ENCODE results near the gene NHERF1.

Gene NHERF1

DNA sequence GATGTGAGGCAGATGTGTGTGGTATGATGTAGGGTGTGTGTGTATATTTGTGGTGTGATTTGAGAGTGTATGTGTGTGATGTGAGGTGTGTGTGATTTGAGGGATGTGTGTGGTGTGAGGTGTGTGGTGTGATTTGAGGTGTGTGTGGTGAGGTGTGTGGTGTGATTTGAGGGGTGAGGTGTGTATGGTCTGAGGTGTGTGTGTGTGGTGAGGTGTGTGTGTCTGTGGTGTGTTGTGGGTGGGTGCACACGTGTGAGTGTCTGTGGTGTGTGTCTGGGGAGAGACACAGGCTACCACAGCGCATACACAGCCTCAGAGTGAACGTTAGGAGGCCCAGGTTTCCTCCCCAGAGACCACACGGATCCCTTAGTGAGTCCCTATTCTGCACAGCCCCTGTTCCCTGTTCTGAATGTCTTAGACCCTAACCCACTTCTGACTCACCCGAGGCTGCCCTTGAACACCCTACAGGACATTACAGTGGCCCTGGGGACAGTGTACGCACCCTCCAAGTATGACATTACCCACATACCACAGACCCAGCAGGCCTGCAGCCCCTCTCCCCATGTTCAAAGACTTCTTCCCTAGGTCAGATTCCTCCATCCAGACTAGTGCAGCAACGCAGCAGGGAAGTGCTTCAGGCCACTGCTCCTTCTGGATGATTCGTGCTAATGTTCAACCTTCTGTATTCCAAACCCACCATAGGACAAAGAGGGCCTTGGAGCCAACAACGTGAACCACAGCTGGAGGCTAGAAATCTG is 14.9 kb upstream of the NHERF1 start:
- Histone ChIP-seq H3K27me3 (replicated peaks) (peaks cover 21% of the 10 kb centered on the region), H3K36me3 (replicated peaks) (no peaks in the 10 kb centered on the region), H3K27ac (no peak overlapping the region), H3K4me3 (ENCODE audit: low read depth, low read length) (no peak overlapping the region)
- TF ChIP-seq, protein P1, sequence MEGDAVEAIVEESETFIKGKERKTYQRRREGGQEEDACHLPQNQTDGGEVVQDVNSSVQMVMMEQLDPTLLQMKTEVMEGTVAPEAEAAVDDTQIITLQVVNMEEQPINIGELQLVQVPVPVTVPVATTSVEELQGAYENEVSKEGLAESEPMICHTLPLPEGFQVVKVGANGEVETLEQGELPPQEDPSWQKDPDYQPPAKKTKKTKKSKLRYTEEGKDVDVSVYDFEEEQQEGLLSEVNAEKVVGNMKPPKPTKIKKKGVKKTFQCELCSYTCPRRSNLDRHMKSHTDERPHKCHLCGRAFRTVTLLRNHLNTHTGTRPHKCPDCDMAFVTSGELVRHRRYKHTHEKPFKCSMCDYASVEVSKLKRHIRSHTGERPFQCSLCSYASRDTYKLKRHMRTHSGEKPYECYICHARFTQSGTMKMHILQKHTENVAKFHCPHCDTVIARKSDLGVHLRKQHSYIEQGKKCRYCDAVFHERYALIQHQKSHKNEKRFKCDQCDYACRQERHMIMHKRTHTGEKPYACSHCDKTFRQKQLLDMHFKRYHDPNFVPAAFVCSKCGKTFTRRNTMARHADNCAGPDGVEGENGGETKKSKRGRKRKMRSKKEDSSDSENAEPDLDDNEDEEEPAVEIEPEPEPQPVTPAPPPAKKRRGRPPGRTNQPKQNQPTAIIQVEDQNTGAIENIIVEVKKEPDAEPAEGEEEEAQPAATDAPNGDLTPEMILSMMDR (IDR thresholded peaks at IDR 0.05; ENCODE audit: low read depth, low read length, missing control alignments), result no peak
- in situ Hi-C loops (cut with HindIII; ENCODE audit: low pct_ligation_motif_present, low sequenced_read_pairs), result no loop called here
- no peak for DNase-seq

DNA sequence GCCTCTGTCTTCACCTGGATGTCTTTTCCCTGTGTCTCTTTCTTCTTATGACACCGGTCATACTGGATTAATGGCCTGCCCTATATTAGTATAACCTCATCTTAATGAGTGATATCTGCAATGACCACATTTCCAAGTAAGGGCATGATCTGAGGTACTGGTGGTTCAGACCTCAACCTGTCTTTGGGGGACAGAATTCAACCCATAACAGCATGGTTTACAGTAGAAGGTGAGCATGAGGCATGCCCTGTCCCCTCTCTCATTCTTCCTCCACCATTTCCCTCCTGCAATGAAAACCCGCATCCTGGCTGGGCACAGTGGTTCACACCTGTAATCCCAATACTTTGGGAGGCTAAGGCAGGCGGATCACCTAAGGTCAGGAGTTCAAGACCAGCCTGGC is 14.2 kb upstream of the NHERF1 start:
- peaks cover 21% of the 10 kb centered on the region for H3K27me3 ChIP-seq (replicated peaks)
- H3K36me3 ChIP-seq (replicated peaks), result no peaks in the 10 kb centered on the region
- TF ChIP-seq, protein P1 (IDR thresholded peaks at IDR 0.05; ENCODE audit: low read depth, low read length, missing control alignments), result no peak
- DNase-seq, result no peak
- no peak overlapping the region for H3K27ac ChIP-seq
- no peak overlapping the region for H3K4me3 ChIP-seq (ENCODE audit: low read depth, low read length)
- in situ Hi-C loops (cut with HindIII; ENCODE audit: low pct_ligation_motif_present, low sequenced_read_pairs), result no loop called here

DNA sequence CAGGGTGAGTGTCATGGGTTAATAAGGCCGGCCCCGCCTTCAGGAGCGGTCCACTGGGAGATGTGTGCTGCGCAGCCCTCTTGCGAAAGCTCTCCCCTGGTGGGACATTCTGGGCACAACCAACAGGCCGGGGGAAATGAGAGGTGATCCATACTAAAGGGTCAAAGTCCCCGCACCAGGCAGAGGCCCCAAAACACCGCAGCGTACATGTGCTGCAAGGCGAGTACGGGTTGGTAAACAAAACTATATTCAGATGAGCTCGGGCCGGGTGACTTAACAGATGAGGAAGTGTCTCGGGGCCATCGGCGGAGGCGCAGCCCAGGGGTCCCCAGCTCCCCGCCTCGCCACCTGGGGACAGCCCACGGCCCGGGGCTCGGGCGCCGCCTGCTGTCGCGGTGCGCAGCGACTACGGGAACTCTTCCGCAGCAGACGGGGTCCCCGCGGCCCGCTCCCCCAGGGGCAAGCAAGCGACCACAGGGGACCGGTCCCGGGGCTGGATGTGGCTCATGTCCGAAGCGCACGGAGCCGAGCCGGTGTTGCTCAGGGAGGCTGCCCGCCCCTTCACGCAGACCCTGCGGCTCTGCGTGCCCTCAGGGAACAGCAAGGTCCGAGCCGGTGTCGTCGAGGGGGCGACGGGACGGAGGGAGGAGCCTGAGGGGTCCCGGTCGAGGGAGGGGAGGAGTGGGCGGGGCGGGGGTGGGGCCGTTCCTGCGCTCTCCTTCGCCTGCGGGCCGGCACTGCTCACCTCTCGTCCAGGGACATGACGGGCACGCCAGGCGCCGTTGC is 11.7 kb upstream of the NHERF1 start, which contains the start of gene RAB37:
Gene RAB37 (plus strand): TSS at position 744 of the 786 bp plus-strand sequence. CDS start 17 bp downstream, at position 761.
- in situ Hi-C loops (cut with HindIII; ENCODE audit: low pct_ligation_motif_present, low sequenced_read_pairs), result no loop called here
- TF ChIP-seq, protein P1 (IDR thresholded peaks at IDR 0.05; ENCODE audit: low read depth, low read length, missing control alignments), result no peak
- no peak within 1 kb of the TSS for H3K27ac ChIP-seq
- H3K36me3 ChIP-seq (replicated peaks), result no peaks in the 10 kb centered on the region
- no peak within 1 kb of the TSS for H3K4me3 ChIP-seq (ENCODE audit: low read depth, low read length)
- DNase-seq, result no peak
- H3K27me3 ChIP-seq (replicated peaks), result peaks cover 21% of the 10 kb centered on the region

DNA sequence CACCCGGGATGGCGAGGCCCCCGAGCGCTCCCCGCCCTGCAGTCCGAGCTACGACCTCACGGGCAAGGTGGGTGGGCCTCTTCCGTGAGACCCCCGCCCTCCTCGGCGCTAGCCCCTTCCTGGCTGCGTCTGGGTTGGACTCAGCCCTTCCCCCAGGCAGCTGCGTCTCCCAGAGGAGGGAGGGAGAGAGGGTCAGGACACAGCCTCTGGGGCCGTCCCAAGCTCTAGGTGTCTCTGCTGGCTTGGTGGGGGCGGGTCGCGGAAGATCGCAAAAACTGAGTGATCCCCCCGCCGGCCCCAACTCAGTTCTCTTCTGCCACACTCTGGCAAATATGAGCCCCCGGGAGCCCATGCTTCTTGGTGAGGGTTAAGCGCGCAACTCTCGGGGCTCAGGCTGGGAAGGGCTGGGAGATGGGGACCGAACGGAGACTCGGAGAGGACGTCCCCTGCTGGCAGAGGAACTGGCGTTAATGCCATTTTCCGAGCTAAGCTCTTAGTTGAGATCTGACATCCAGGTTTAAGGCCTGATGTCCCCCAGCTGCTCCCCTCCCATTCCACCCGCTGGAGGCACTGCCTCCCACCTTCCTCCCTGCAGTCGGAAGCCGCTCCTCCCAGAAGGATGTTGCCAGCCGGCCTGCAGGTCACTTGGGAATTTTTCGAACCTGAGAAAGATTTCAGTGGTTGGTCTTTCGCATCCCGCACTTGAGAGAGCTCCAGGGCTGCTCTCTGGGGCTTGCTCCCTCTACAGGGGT is 11.0 kb upstream of the NHERF1 start:
- Histone ChIP-seq H3K27ac (no peak overlapping the region), H3K27me3 (replicated peaks) (peaks cover 21% of the 10 kb centered on the region), H3K36me3 (replicated peaks) (no peaks in the 10 kb centered on the region), H3K4me3 (ENCODE audit: low read depth, low read length) (no peak overlapping the region)
- TF ChIP-seq, protein P1 (IDR thresholded peaks at IDR 0.05; ENCODE audit: low read depth, low read length, missing control alignments), result peak; percentile 51
- in situ Hi-C loops (cut with HindIII; ENCODE audit: low pct_ligation_motif_present, low sequenced_read_pairs), result no loop called here
- DNase-seq, result no peak

DNA sequence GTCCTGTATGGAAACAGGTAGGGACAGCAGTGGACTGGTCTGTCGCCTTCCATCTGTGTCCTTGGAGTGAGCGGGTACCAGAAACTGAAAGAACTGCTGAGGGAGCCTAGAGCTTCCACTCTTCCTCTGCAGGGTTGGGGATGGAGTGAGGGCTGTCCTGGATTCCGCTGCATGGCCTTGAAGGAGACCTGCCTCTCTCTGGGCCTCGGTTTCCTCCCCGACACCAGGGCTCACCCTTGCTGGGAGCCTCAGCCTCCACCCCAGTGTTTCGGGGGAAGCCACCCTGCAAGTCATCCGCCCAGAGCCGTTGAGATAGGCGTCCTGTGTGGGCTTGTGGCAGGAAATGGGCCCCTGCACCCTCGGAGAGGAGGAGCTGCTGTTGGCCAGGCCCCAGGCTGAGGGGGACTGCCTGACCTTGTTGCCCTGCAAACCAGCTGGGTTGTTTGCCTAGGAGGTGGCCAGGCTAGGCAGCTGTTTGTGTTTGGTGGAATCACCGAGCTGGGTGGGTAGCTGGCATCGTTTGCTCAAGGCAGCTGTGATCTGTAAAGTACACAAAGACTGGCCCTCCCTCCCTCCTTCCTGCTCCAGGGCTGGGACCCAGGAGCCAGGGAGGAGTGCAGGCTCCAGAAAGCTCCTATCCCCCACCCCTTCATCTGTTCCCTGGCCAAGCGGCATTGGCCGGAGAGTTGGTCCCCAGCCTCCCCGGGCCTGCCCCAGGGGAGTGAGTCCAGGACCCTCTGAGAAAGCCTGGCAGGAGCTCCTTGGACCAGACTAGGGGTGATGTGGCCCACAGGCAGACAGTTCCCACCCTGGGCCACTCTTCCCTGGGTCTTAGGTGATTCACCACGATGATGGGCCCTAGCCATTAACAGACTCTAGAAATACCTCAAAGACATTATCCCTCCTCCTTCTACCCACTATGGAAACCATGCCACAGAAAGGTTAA is 10.1 kb upstream of the NHERF1 start:
- no peak for DNase-seq
- TF ChIP-seq, protein P1 (IDR thresholded peaks at IDR 0.05; ENCODE audit: low read depth, low read length, missing control alignments), result no peak
- H3K27me3 ChIP-seq (replicated peaks), result peaks cover 21% of the 10 kb centered on the region
- H3K27ac ChIP-seq, result no peak overlapping the region
- in situ Hi-C loops (cut with HindIII; ENCODE audit: low pct_ligation_motif_present, low sequenced_read_pairs), result no loop called here
- H3K36me3 ChIP-seq (replicated peaks), result no peaks in the 10 kb centered on the region
- no peak overlapping the region for H3K4me3 ChIP-seq (ENCODE audit: low read depth, low read length)

All from brain microvascular endothelial cell (primary cell).